A673 (cell line): ENCODE measurements around the gene UNKL.

Experiments used
- EZH2 ChIP-seq: fragments of 200-600 bp; sonication (generic); IDR thresholded peaks from 2 replicates; pipeline ENCODE4 v1.6.1; 2017; ENCODE audit warnings: borderline replicate concordance, low read depth, mild to moderate bottlenecking, mixed read lengths, antibody characterized with exemption, low read length; ENCODE audit not compliant: poor library complexity, severe bottlenecking
- TF ChIP-seq, protein P1 (sequence below): fragments of 300-800, 200-600 bp; sonication (generic); conservative IDR thresholded peaks from 2 replicates; pipeline ENCODE4 v1.5.1; 2017; ENCODE audit warnings: low read depth, mild to moderate bottlenecking, antibody characterized with exemption, low read length, moderate library complexity, mixed read lengths

DNA sequence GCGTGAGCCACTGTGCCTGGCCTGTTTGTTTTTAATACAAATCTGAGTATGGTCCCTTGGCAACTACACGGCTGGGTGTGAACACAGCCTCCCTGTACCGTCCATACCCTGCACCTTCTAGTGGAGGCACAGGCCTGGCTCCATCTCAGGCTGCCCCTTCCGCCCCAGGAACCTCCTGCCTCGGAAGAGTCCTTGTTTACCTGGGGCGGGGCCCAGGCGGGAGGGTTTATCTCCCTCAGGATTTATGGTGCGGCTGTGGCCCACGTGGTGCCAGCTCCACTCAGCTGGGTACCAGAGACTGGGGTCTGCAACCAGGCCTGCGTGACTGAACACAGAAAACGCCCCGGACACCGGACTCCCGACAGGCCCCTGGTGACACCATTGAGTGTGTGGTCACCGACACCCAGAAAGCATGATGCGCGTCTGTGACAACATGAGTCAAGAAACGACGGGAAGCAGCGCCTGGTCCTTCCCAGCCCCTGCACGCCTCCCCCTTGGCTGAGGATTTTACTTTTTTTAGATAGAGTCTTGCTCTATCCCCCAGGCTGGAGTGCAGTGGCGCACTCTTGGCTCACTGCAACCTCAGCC is 19.0 kb downstream of the UNKL start:
- TF ChIP-seq, protein P1, sequence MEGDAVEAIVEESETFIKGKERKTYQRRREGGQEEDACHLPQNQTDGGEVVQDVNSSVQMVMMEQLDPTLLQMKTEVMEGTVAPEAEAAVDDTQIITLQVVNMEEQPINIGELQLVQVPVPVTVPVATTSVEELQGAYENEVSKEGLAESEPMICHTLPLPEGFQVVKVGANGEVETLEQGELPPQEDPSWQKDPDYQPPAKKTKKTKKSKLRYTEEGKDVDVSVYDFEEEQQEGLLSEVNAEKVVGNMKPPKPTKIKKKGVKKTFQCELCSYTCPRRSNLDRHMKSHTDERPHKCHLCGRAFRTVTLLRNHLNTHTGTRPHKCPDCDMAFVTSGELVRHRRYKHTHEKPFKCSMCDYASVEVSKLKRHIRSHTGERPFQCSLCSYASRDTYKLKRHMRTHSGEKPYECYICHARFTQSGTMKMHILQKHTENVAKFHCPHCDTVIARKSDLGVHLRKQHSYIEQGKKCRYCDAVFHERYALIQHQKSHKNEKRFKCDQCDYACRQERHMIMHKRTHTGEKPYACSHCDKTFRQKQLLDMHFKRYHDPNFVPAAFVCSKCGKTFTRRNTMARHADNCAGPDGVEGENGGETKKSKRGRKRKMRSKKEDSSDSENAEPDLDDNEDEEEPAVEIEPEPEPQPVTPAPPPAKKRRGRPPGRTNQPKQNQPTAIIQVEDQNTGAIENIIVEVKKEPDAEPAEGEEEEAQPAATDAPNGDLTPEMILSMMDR: no peak
- TF ChIP-seq EZH2: no peak
